Muscle of leg (tissue), 11 donors: ENCODE measurements around the gene INTS1. TPM values are rescaled to one million over a fixed set of nuclear protein-coding genes. Genes with fewer than 3 reads are reported as not detected.
A peak's percentile ranks its signal among the peaks of the same experiment; 100 is the strongest.

Experiments
- DNase-seq: peaks from one replicate; pipeline ENCODE4 v3.0.0; 2013
- H3K27ac ChIP-seq: one replicate; pipeline ENCODE4 v1.5.1; 2013; ENCODE audit warnings: mild to moderate bottlenecking, low read length, control low read depth
- H3K27me3 ChIP-seq: one replicate; pipeline ENCODE4 v1.6.1; 2013; ENCODE audit warnings: low read length; ENCODE audit not compliant: control insufficient read depth, insufficient read depth
- H3K36me3 ChIP-seq: one replicate; pipeline ENCODE4 v1.6.1; 2013; ENCODE audit warnings: low read length; ENCODE audit not compliant: control insufficient read depth, insufficient read depth
- H3K4me1 ChIP-seq: one replicate; pipeline ENCODE4 v1.6.1; 2013; ENCODE audit warnings: low read length; ENCODE audit not compliant: control insufficient read depth, insufficient read depth
- H3K4me3 ChIP-seq: one replicate; pipeline ENCODE4 v1.5.1; 2013; ENCODE audit warnings: low read length, control low read depth
- H3K9me3 ChIP-seq: replicated peaks from 2 replicates; pipeline ENCODE4 v1.6.1; 2013; ENCODE audit warnings: low read depth, low read length; ENCODE audit not compliant: control insufficient read depth
- whole genome bisulfite sequencing: methylation state at CpG from one replicate; pipeline ENCODE4 v1.1.5; 2013; ENCODE audit warnings: missing lambda C conversion rate; ENCODE audit not compliant: insufficient coverage; 5-methylcytosine and 5-hydroxymethylcytosine counted together
- polyA plus RNA-seq, 8 donors: library from polyadenylated mRNA; unstranded; fragments of 120-200 nt; gene quantifications; one replicate each; pipeline versions ENCODE4 v1.2.1 to v1.2.3, GENCODE V29; 2013; ENCODE audit warnings: inconsistent platforms in 1 of 8, low replicate concordance in 1 of 8; ENCODE audit not compliant: insufficient read length in 8 of 8, insufficient read depth in 1 of 8
- total RNA-seq: library from RNA; stranded (reverse); fragments of 120-200 nt; gene quantifications from one replicate; pipeline ENCODE4 v1.2.4, GENCODE V29; 2013

Gene INTS1
- total and polyA plus RNA-seq, 9 donors, result 16.7 to 63.4 (median 49.9) TPM

DNA sequence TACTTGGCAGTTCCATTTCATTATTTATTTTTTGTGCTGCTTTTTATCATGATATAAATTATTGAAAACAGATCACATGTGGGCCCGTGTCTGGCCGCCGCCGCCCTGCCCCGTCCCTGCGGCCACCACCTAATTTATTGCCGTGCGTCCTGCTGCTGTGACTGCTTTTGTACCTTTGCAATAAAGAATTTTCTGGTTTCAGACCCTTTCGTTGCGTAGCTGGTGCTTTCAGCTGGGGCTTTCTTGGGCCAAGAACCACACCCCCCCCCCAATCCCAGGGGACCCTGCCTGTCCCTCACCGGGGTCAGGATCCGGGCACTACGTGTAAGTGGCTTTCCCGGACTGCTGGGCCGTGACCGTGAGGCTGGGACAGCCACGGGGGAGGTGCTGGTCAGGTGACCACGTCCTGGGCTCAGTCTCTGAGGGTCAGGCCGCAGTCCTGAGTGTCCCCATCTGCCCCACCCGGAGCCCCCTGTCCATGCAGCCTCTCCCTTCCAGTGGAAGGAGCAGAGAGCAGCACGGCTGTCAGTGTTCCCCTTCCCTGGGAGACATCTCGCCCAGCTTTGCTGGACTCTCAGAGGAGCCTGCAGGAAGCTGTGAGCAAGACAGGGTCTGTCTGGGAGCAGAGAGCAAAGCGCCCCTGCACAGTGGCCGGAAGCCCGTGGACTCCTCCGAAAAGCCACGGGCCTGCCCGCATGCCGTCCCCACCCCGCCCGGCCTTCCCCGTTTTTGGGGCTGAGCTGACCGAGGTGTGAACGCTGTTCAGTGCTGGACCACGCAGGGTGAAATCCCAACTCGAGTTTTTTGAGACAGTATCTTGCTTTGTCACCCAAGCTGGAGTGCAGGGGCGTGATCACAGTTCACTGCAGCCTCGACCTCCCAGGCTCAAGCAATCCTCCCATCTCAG lies 38.9 kb upstream of the INTS1 start:
- H3K27ac ChIP-seq, result no peak overlapping the region
- no peaks in the 10 kb centered on the region for H3K27me3 ChIP-seq
- H3K4me3 ChIP-seq, result no peak overlapping the region
- H3K9me3 ChIP-seq, result no peaks in the 10 kb centered on the region
- peaks cover 33% of the 10 kb centered on the region for H3K36me3 ChIP-seq
- 71% methylated on average over 35 of the region's 38 CpGs for WGBS
- H3K4me1 ChIP-seq, result peaks cover 37% of the 10 kb centered on the region
- DNase-seq, result peak; percentile 40

DNA sequence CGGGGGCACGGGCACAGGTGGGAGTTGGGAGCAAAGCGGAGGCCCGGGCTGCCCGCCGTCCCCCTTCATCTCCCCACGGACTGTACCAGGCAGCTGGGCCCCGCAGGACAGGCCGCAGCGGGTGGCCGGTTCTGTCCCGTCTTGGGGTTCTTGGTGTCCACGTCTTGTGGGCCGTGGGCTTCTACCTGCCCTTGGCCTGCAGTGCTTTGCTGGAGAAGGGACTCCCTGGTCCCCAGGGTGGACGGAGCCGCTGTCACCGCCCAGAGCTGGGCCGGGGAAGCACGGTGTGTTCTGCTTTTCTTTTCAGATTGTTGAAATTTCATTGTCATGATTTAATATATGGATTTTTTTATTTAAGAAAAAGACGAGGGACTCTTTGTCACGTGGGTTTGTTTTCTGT lies 38.1 kb upstream of the INTS1 start:
- H3K27me3 ChIP-seq, result no peaks in the 10 kb centered on the region
- H3K4me3 ChIP-seq, result no peak overlapping the region
- WGBS, result 77% methylated on average over 13 of the region's 21 CpGs
- peaks cover 44% of the 10 kb centered on the region for H3K4me1 ChIP-seq
- no peaks in the 10 kb centered on the region for H3K9me3 ChIP-seq
- DNase-seq, result no peak
- no peak overlapping the region for H3K27ac ChIP-seq
- peaks cover 33% of the 10 kb centered on the region for H3K36me3 ChIP-seq

DNA sequence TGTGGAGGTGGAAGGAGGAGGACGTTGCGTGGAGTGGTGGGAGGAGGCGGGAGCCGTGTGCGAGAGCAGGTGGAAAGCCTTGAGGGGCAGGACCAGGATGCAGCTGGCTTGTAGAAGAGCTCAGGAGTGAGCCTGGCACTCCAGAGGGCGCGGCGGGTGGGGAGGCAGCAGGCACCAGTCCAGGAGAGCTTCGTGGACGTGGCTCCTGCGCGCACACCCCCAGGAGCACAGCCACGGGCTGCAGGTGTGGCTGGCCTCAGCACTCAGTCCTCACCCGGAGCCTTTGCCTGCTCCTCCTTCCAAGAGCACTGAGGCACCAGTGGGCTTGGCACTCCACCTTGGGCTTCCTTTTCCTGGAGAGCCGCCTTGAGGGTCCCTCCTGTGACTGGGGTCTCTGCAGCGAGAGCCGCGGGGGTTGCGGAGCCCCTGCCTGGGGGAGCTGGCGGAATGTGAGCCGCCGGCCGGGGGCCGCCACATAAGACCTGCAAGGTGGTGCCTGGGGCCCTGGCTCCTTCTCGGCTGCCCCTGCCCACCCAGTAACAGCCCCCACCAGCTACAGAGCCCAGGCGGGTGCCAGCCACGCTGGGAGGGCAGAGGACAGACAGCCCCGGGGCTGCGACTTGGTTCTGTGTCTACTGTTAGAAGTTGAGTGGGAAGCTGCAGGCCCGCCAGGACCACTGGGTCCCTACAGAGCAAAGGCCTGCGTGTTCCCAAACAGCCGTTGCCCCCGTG lies 37.4 kb upstream of the INTS1 start:
- DNase-seq, result no peak
- no peaks in the 10 kb centered on the region for H3K9me3 ChIP-seq
- WGBS, result 89% methylated on average over 19 of the region's 33 CpGs
- H3K27ac ChIP-seq, result no peak overlapping the region
- peaks cover 52% of the 10 kb centered on the region for H3K4me1 ChIP-seq
- peaks cover 33% of the 10 kb centered on the region for H3K36me3 ChIP-seq
- no peaks in the 10 kb centered on the region for H3K27me3 ChIP-seq
- no peak overlapping the region for H3K4me3 ChIP-seq

DNA sequence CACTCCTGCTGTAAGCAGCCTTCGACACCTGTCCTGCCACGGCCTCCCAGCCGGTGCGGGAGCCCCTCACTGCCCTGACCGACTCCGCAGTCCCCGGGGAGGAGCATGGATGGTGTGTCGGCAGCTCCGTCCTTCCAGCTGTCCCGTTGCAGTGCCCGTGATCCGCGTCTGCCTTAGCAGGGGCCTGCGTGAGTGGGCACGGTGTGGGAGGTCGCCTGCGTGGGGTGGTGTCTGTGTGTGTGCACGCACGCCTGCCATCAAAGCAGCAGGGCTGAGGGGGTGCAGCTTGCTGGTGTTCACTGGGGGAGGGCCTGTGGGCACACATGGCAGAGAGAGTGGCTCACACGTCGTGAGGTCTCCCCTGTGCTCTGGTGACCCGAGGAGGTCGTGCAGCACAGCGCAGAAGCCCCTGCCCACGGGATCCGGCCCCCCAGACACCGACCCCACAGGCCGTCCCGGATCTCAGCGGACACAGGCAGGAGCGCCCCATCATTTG lies 36.6 kb upstream of the INTS1 start:
- H3K4me1 ChIP-seq, result peaks cover 59% of the 10 kb centered on the region

DNA sequence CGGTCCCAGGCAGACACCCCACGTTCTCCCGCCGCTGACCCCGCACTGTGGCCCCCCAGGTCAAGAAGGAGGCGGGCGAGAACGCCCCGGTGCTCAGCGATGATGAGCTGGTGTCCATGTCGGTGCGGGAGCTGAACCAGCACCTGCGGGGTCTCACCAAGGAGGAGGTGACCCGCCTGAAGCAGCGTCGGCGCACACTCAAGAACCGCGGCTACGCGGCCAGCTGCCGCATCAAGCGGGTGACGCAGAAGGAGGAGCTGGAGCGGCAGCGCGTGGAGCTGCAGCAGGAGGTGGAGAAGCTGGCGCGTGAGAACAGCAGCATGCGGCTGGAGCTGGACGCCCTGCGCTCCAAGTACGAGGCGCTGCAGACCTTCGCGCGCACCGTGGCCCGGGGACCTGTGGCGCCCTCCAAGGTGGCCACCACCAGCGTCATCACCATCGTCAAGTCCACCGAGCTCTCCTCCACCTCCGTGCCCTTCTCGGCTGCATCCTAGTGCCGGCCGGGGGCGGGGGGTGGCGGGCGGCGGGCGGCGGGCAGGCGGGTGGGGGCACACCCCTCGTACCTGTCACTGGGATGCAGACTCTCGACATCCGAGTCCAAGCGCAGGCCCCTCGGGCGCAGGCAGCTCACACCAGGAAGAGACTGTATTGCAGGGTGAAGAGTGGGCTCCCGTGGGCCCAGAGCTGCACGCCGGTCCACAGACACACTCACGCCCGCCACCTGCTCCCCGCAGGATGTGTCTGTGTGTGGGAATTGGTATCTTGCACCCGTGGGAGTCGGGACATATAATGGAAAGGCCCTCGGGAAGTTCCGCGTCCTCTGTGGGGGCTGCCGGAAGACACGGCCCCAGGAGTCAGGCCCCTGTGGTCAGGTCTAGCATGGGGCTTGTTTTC lies 35.9 kb upstream of the INTS1 start:
- Histone ChIP-seq H3K4me1 (peaks cover 61% of the 10 kb centered on the region), H3K4me3 (no peak overlapping the region), H3K27me3 (no peaks in the 10 kb centered on the region), H3K36me3 (peaks cover 33% of the 10 kb centered on the region), H3K9me3 (no peaks in the 10 kb centered on the region), H3K27ac (no peak overlapping the region)
- WGBS, result 94% methylated on average over 45 of the region's 73 CpGs
- DNase-seq, result no peak

More for the DNA sequence above, 36.6 kb upstream of the INTS1 start:
- 89% methylated on average over 20 of the region's 31 CpGs for WGBS
- no peak for DNase-seq
- H3K9me3 ChIP-seq, result no peaks in the 10 kb centered on the region
- no peak overlapping the region for H3K27ac ChIP-seq
- H3K27me3 ChIP-seq, result no peaks in the 10 kb centered on the region
- no peak overlapping the region for H3K4me3 ChIP-seq
- H3K36me3 ChIP-seq, result peaks cover 33% of the 10 kb centered on the region

DNA sequence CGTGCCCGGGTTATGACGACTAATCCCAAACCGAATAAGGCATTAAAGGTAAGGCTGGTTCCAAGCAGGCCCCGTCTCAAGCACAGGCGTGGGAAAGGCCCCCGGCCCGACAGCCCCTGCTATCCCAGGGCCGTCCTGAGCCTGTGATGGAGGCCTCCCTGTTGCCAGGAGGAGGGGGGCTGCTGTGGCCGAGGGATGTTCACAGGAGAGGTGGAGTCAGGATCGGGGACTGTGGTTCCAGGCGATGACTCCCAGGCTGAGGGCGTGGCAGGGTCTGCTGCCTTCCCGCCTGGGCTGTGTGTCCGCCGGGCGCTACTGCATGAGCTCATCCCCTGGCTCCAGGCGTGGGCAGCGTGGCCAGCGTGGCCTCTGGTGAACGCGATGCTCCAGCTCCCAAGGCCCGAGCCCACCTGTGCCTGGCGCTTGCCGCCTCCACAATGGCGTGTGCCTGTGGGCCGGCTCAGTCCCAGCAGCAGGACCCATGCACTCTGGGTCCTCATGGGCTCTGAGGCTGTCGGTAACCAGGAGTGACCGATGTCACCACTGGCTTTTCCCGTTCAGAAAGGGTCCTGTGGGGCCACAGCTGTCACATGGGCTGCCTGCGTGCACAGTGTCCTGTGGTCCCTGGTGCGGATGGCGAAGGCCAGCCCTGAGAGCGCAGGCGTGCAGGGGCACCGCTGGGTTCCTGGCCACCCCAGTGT lies 35.1 kb upstream of the INTS1 start:
- Histone ChIP-seq H3K27me3 (no peaks in the 10 kb centered on the region), H3K4me1 (peaks cover 53% of the 10 kb centered on the region), H3K4me3 (no peak overlapping the region), H3K36me3 (peaks cover 33% of the 10 kb centered on the region), H3K27ac (peak overlapping the region; percentile 47), H3K9me3 (no peaks in the 10 kb centered on the region)
- DNase-seq, result no peak
- 78% methylated on average over 32 of the region's 36 CpGs for WGBS

DNA sequence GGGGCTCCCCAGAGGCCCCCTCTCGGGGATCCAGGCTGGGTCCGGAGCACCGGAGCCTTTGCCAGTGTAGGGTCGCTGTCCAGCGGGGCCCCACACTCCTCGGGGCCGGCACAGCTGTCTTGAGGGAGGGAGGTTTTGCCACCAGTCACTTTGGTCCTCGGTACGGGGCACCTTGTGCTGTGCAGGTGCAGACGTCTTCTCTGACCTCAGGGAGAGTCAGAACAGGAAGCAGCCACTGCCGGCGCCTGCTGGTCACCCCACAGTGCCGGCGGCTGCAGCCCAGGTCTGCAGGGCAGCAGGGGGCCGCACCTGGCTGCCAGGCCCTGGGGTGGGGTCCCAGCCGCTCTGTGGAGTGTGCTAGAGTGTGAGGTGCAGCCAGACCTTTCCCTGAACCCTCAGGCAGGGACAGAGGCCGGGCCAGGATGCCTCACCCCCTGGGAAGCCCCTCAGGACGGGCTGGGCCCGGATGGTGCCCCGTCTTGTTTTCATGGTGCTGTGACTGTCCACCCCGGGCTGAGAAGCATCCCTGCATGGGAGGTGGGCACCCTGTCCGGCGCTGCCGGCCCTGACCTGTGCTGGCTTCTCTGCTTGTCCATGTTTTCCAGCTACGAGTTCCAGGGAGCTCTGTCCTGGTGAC lies 34.5 kb upstream of the INTS1 start:
- Histone ChIP-seq H3K27me3 (no peaks in the 10 kb centered on the region), H3K4me1 (peaks cover 52% of the 10 kb centered on the region), H3K4me3 (no peak overlapping the region), H3K27ac (peak overlapping the region; percentile 98), H3K9me3 (no peaks in the 10 kb centered on the region), H3K36me3 (peaks cover 33% of the 10 kb centered on the region)
- 63% methylated on average over 20 of the region's 25 CpGs for WGBS
- DNase-seq, result no peak

DNA sequence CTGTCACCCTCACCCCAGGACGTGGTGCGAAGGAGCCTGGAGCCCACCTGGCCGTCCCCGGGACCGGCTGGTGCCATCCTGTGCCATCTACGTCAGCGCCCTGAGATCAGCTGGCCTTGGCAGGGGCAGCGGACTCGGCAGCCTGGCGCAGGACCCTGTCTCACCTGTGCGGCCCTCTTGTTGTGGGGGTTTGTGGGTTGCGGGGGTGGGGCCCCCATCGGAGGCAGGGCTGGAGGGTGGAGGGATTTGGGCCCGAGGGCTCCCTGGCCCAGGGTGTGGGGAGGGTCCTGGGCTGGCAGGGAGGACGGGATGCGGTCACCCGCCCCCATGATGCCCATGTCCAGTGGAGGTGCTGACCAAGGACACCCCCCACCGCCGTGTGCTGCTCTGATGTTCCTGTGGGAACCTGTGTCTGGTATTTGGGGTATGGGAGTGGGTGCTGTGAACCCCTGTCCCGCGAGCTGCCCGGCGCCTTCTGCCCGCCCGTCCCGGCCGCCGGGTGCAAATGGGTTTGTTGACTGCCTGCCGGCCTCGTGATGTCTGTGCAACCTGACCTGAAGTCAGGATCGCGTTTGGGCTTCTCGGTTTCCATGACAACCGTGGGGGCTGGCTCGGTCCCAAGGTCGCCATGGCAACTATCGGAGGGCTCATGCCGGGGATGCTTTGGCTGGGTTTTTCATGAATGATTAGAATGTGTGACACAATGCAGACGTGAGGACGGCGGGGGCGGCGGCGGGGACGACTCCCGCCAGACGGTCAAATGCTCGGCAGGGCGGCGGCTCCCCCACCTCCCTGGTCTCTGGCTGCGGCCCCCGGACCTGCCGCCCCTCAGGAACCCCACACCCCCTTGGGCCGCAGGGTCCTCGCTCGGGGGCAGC lies 33.6 kb upstream of the INTS1 start:
- WGBS, result 37% methylated on average over 29 of the region's 56 CpGs
- H3K27ac ChIP-seq, result peak overlapping the region; percentile 98
- H3K9me3 ChIP-seq, result no peaks in the 10 kb centered on the region
- peak; percentile 87 for DNase-seq
- H3K36me3 ChIP-seq, result peaks cover 31% of the 10 kb centered on the region
- no peaks in the 10 kb centered on the region for H3K27me3 ChIP-seq
- H3K4me3 ChIP-seq, result peak overlapping the region; percentile 38
- H3K4me1 ChIP-seq, result peaks cover 56% of the 10 kb centered on the region
